T follicular helper cell (primary cell): Measurements from ENCODE around the gene GBP2.

Experiments used
- DNase-seq: peaks from one replicate; pipeline ENCODE4 v3.0.0-alpha.2; 2020; ENCODE audit warnings: low read depth

GBP2 gene

DNA sequence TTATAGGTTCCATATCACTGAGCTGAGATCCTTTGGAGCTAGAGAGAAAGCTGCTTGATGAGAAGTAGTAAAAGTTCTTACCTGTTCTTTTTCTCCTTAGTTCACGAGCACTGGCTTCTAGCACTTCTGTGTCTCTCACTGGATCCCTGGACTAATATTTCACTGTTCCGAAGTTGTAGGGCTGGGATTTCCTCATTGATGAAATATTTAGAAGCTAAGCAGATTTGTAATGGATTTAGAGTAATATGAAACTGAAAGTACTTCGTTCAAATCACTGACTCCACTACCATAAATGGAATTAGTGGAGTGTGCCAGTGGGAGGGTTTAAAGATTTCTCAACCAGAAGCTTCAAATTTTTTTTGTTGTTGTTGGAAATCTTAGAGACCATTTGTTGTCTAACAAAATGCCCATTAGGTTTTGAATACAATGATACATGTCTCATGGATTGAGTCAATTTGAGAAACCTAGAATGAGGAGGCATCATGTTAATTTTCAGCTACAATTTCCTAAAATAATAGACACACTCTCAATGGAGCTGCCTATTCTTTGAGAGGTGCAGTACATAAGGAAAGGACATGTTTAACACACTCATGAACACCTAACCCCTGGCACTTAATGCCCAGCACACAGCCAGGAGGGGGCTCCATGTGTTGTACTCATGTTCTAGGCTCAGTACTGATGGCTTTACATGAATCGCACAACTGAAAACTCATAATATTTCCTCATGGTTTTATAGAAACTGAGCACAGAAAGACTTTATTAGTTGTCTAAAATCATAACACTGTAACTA is 60.6 kb downstream of the GBP2 start, which contains the start of gene GBP1:
GBP1 (minus strand) TSS at position 130 of the 790 bp plus-strand sequence. CDS start 1,974 bp downstream, outside the sequence.
- no peak for DNase-seq

DNA sequence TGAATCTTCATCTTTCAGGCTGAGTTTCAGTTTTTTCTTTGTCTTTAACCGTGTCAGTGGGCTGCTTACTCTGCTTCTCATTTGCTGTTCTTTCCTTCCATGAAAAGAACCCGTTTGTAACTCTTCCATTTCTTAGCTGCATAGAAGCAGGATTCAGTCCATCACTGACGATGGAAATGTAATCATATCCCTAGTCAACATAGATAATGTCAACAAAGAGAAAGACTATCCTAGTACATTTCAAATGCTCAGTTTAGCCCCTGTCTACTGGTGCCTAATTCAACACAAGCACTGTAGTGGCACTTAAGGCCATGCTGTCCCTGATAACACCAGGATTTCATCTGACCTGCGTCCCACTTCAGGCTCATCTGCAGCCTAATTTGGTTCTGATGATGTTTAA is 61.3 kb downstream of the GBP2 start:
- DNase-seq = no peak

DNA sequence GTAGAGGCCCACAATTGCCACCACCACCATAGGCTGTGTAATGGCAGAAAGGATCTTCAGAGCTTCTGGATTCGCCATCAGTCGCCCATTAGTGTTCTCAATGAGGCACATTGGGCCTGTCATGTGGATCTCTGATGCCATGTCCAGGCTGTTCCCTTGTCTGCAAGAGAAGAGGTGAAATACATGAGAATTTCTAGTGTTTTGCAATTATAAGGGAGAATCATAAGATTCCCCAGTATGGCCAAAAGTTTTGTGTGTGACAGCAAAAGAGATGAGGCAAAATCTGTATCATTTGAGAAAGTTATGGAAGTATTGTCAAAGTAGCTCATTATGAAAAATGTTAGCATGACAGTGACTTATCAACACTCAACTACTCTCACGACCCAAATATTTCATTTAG is 62.8 kb downstream of the GBP2 start:
- no peak for DNase-seq

DNA sequence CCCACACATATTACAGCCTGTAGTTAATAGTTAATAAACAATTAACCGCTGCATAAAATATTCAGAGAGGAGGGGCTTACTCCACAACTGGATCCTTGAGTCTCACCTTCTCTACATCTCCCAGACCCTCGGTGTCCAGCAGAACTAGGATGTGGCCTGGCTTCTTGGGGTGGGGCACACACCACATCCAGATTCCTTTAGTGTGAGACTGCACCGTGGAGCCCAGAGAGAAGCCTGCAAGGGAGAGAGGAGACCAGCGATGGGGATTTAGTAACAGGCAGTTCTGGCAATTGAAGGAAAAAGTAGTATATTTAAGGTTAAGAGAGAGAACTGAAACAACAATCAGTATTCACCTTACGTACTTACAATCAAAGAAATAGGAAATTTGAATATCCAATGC is 65.8 kb downstream of the GBP2 start:
- DNase-seq = no peak
